ENCODE results near the gene SLC12A3.

Gene SLC12A3, protein sequence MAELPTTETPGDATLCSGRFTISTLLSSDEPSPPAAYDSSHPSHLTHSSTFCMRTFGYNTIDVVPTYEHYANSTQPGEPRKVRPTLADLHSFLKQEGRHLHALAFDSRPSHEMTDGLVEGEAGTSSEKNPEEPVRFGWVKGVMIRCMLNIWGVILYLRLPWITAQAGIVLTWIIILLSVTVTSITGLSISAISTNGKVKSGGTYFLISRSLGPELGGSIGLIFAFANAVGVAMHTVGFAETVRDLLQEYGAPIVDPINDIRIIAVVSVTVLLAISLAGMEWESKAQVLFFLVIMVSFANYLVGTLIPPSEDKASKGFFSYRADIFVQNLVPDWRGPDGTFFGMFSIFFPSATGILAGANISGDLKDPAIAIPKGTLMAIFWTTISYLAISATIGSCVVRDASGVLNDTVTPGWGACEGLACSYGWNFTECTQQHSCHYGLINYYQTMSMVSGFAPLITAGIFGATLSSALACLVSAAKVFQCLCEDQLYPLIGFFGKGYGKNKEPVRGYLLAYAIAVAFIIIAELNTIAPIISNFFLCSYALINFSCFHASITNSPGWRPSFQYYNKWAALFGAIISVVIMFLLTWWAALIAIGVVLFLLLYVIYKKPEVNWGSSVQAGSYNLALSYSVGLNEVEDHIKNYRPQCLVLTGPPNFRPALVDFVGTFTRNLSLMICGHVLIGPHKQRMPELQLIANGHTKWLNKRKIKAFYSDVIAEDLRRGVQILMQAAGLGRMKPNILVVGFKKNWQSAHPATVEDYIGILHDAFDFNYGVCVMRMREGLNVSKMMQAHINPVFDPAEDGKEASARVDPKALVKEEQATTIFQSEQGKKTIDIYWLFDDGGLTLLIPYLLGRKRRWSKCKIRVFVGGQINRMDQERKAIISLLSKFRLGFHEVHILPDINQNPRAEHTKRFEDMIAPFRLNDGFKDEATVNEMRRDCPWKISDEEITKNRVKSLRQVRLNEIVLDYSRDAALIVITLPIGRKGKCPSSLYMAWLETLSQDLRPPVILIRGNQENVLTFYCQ
- total RNA-seq = 0 to 0.11 (median 0) reads per million in 9 experiments

DNA sequence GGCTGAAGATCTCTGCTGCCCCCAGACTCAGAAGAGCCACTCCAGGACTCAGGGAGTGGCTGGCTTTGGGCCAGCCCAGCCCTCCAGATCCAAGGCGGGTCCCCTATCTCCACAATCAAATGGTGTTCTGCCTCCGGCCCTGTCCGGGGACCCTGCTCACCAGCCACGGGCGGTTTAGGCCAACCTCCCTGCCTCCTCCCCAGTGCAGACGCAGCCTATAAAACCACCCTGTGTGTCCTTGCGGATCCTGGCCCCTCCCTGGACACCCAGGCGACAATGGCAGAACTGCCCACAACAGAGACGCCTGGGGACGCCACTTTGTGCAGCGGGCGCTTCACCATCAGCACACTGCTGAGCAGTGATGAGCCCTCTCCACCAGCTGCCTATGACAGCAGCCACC lies at the start of gene SLC12A3:
SLC12A3 (plus strand) TSS at position 248 of the 400 bp plus-strand sequence; CDS start at position 277, 29 bp downstream.
- H3K4me1 Mint-ChIP-seq (ENCODE audit: low read depth in 2 of 2) = peaks cover 47 to 52% of the 10 kb centered on the region in 2 donors
- no peaks in the 10 kb centered on the region for H3K9me3 Mint-ChIP-seq
- ATAC-seq (replicated peaks) = no peak
- peak within 1 kb of the TSS; percentile 33 to 79 for H3K27ac Mint-ChIP-seq
- no peak within 1 kb of the TSS for H3K4me3 Mint-ChIP-seq
- peaks cover 4% of the 10 kb centered on the region for H3K36me3 Mint-ChIP-seq (ENCODE audit: insufficient read depth)
- no peak for DNase-seq
- no peaks in the 10 kb centered on the region for H3K27me3 Mint-ChIP-seq

DNA sequence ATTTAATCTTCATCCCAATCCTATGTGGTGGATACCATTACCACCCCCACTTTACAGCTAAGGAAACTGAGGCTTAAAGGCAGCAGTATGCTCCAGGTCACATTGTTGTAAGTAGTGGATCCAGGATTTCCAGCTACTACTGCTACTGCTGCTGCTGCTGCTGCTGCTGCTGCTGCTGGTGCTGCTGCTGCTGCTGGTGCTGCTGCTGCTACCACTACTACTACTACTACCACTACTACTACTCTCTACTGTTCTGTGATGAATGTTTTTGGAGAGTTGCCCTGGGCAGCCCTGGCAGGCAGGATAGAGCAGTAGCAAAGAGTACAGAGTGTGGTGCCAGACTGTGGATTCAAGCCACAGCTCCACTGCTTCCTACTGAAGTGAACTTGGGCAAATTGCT lies 49.3 kb upstream of the SLC12A3 start:
- Mint-ChIP-seq H3K9me3 (no peaks in the 10 kb centered on the region), H3K27ac (no peak overlapping the region), H3K36me3 (ENCODE audit: insufficient read depth) (peaks cover 4% of the 10 kb centered on the region), H3K4me3 (no peak overlapping the region), H3K27me3 (no peaks in the 10 kb centered on the region), H3K4me1 (ENCODE audit: low read depth in 2 of 2) (no peaks in the 10 kb centered on the region)
- no peak for DNase-seq
- ATAC-seq (replicated peaks) = no peak

DNA sequence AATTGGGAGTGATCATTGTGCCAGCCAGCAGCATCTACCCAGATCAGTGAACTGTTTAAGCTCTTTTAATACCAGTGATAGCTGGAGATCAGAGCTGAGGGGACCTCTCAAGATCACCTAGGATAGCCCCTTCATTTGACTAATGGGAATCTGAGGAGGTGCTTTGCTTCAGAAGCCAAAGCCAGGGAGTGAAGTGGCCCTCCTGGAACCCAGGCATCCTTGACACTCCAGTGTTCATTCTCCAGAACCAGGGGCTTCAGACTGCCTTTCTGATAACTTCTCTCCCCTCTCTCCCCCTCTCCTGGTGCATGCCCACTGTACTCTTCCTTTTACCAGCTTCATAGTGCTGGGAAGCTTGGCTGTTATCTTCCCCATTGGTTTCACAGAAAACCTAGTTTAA lies 48.0 kb upstream of the SLC12A3 start:
- Mint-ChIP-seq H3K27me3 (no peaks in the 10 kb centered on the region), H3K4me1 (ENCODE audit: low read depth in 2 of 2) (no peaks in the 10 kb centered on the region), H3K4me3 (no peak overlapping the region), H3K9me3 (no peaks in the 10 kb centered on the region), H3K27ac (peak overlapping the region in 1 of 2 donors; percentile 82), H3K36me3 (ENCODE audit: insufficient read depth) (peaks cover 15% of the 10 kb centered on the region)
- no peak for DNase-seq
- ATAC-seq (replicated peaks) = no peak

DNA sequence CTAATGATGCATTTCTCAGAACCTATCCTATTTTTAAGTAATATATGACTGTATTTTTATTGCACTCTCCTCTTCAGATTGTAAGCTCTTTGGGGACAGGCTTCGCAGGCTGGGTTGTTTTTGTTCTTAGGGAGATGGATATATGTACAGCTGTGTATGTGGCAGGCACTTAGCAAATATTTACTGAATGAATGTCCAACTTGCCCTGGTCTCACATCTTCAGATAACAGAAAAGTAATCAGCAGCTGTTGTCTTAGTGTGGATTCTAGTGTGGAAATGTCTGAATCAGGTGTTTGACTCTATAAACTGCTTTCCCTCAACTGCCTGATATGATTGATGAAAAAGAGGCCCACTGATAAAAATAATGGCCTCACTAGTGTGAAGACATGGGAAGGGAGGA lies 47.1 kb upstream of the SLC12A3 start:
- no peaks in the 10 kb centered on the region for H3K4me1 Mint-ChIP-seq (ENCODE audit: low read depth in 2 of 2)
- H3K27ac Mint-ChIP-seq = no peak overlapping the region
- no peak overlapping the region for H3K4me3 Mint-ChIP-seq
- DNase-seq = no peak
- peaks cover 19% of the 10 kb centered on the region for H3K36me3 Mint-ChIP-seq (ENCODE audit: insufficient read depth)
- H3K27me3 Mint-ChIP-seq = no peaks in the 10 kb centered on the region
- no peaks in the 10 kb centered on the region for H3K9me3 Mint-ChIP-seq
- ATAC-seq (replicated peaks) = no peak

DNA sequence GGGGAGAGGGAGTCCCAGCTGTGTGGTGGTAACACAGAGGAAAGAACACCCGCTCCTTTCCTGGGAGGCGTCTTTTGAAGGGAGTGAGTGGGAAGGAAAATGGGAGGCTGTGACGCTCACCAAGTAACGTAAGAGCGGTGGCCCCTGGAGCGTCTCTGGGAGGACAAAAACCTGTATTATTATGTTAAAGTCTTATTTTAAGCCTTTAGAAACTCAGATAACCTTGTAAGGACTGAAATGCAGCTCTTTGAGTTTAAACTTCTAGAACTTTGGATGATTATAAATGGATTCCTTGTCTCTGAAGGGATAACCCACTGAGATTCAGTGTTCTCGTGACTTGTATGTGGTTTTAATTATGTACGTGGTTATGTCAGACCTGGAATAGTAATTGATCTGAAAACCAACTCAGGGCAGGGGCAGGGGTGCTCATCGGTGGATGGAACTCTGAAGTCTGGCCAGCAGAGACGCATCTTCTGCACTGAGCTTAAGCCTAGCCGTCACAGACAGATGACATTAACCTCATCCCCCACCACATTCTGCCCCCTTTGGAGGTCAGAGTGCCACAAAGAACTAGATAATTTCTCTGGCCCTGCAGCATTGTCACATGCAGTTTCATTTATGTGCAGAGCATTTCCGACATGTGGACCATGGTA lies 41.8 kb upstream of the SLC12A3 start:
- Mint-ChIP-seq H3K36me3 (ENCODE audit: insufficient read depth) (peaks cover 40% of the 10 kb centered on the region), H3K27me3 (no peaks in the 10 kb centered on the region)
- no peak for ATAC-seq (replicated peaks)

DNA sequence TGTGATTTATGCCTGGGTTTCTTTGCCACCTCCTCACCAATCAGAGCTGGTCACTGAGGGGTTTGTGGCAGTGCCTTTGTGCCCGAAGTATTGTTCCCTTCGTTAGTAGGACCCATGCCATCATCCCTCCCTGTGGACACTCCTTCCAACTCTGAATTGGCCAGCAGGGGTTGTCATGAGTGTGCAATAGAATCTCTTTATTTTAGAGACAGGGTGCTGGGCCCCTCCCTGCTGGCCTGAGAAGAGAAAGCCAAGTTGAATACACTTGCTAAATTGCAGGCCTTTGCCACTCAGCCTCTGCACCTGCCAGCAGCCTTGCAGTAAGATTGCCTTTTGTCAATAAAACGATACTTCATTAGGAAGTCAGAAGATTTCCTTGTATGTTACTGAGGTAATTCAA lies 40.7 kb upstream of the SLC12A3 start:
- H3K9me3 Mint-ChIP-seq = no peaks in the 10 kb centered on the region
- peaks cover 48% of the 10 kb centered on the region for H3K36me3 Mint-ChIP-seq (ENCODE audit: insufficient read depth)

More for the DNA sequence above, 41.8 kb upstream of the SLC12A3 start:
- Mint-ChIP-seq H3K9me3 (no peaks in the 10 kb centered on the region), H3K27ac (no peak overlapping the region), H3K4me1 (ENCODE audit: low read depth in 2 of 2) (no peaks in the 10 kb centered on the region), H3K4me3 (no peak overlapping the region)
- DNase-seq = no peak

DNA sequence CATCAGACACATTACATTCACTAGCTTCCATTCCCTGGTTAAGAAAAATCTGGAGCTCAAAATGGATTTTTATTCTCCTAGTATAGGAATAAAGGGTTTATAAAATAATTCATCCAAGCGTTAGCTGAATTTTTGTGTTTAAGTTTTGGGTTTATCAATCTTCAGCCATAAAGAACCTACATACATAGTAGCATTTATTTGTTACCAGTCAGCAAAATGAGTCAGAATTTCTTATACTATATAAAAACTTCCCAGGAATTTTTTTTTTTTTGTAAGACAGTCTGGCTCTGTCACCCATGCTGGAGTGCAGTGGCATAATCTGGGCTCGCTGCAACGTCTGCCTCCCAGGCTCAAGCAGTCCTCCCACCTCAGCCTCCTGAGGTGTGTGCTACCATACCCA lies 40.2 kb upstream of the SLC12A3 start:
- H3K9me3 Mint-ChIP-seq = no peaks in the 10 kb centered on the region
- DNase-seq = no peak
- H3K4me1 Mint-ChIP-seq (ENCODE audit: low read depth in 2 of 2) = no peaks in the 10 kb centered on the region
- no peak overlapping the region for H3K4me3 Mint-ChIP-seq
- H3K27ac Mint-ChIP-seq = no peak overlapping the region
- peaks cover 48% of the 10 kb centered on the region for H3K36me3 Mint-ChIP-seq (ENCODE audit: insufficient read depth)
- H3K27me3 Mint-ChIP-seq = no peaks in the 10 kb centered on the region
- ATAC-seq (replicated peaks) = no peak

More for the DNA sequence above, 40.7 kb upstream of the SLC12A3 start:
- Mint-ChIP-seq H3K4me3 (no peak overlapping the region), H3K27me3 (no peaks in the 10 kb centered on the region), H3K4me1 (ENCODE audit: low read depth in 2 of 2) (no peaks in the 10 kb centered on the region), H3K27ac (no peak overlapping the region)
- ATAC-seq (replicated peaks) (no peak), DNase-seq (no peak)

DNA sequence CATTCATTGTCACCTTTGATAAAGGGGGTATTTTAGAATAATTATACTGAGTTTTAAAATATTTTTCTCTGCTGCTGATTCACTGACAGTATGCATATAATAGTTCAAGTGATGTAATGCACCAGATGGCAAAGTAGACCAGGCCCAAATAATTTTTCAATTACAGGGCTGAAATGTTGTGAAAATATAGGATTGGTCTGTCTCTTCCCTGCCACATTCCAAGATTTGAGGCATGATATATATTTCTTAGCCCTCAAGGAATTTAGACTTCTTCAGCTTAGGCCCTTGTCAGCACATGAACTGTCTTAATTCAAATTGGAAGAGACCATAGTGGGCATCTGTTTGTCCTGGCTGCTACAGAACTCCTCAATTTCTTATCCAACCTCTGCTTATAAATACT lies 39.2 kb upstream of the SLC12A3 start:
- Mint-ChIP-seq H3K9me3 (no peaks in the 10 kb centered on the region), H3K4me1 (ENCODE audit: low read depth in 2 of 2) (no peaks in the 10 kb centered on the region), H3K4me3 (no peak overlapping the region), H3K27me3 (no peaks in the 10 kb centered on the region), H3K27ac (no peak overlapping the region), H3K36me3 (ENCODE audit: insufficient read depth) (peaks cover 51% of the 10 kb centered on the region)
- DNase-seq (no peak), ATAC-seq (replicated peaks) (no peak)

DNA sequence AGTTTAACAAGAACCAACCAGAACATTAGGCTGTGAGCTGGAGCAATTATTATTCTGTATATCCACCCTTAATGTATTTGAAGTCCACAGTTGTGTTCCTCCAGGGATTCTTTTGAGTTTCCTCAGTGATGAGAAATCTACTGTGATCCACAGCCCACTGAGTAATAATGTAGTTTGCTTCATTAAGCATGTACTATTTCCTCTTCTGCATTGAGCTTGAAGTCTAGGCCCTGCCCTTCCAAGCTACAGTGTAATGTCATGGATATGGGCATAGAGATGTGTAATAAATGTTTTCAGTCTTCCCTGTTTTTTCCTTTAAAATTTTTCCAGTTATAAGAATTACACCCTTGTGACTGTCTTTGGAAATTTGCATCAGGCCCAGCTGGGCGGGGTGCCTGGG lies 36.4 kb upstream of the SLC12A3 start:
- no peaks in the 10 kb centered on the region for H3K4me1 Mint-ChIP-seq (ENCODE audit: low read depth in 2 of 2)
- H3K4me3 Mint-ChIP-seq = no peak overlapping the region
- H3K27ac Mint-ChIP-seq = peak overlapping the region in 1 of 2 donors; percentile 62
- DNase-seq = no peak
- ATAC-seq (replicated peaks) = no peak
- H3K27me3 Mint-ChIP-seq = no peaks in the 10 kb centered on the region
- peaks cover 45% of the 10 kb centered on the region for H3K36me3 Mint-ChIP-seq (ENCODE audit: insufficient read depth)
- H3K9me3 Mint-ChIP-seq = no peaks in the 10 kb centered on the region

DNA sequence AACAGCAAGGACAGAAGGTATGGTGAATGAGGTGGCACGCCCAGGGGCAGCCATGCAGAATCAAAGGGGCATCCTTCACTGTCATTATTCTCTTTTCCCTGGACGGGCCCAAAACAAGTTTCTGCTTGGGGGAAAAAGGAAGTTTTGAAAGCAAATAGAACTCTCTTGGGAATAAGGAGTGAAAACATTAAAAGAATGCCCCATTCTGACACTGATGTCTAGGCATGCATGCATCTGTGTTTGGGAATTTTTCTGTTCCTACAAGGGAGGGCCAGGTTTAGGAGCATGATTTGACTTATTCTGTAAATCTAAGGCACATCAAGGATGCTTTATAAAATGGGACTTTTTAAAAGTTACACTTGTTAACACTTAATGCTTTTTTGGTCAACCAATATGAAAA lies 34.3 kb upstream of the SLC12A3 start:
- H3K4me3 Mint-ChIP-seq = no peak overlapping the region
- H3K27ac Mint-ChIP-seq = peak overlapping the region; percentile 10 to 49
- DNase-seq (no peak), ATAC-seq (replicated peaks) (no peak)
- H3K36me3 Mint-ChIP-seq (ENCODE audit: insufficient read depth) = peaks cover 42% of the 10 kb centered on the region
- H3K4me1 Mint-ChIP-seq (ENCODE audit: low read depth in 2 of 2) = no peaks in the 10 kb centered on the region
- H3K9me3 Mint-ChIP-seq = no peaks in the 10 kb centered on the region
- no peaks in the 10 kb centered on the region for H3K27me3 Mint-ChIP-seq

DNA sequence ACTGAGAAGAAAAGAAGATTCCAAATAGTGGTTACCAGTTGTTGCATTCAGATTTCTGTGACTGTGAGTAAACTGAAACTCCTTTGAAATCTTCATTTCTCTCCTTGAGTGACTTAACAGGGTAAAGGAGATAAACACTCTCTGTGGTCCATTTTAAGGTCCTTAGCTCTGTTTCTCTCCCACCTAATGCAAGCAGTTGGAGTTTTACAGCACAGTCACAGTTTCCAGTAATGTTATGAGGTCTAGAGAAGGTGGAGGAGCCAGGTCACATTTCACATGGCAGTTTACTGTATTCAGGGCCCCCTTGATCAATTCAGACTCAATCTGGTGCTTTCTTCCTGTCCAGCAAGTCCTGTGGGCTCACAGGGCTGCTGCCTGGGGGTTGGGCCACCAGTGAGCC lies 32.2 kb upstream of the SLC12A3 start:
- Mint-ChIP-seq H3K27ac (peak overlapping the region in 1 of 2 donors; percentile 19), H3K4me3 (no peak overlapping the region), H3K36me3 (ENCODE audit: insufficient read depth) (peaks cover 45% of the 10 kb centered on the region), H3K9me3 (no peaks in the 10 kb centered on the region), H3K4me1 (ENCODE audit: low read depth in 2 of 2) (no peaks in the 10 kb centered on the region), H3K27me3 (no peaks in the 10 kb centered on the region)
- ATAC-seq (replicated peaks) (no peak), DNase-seq (no peak)

DNA sequence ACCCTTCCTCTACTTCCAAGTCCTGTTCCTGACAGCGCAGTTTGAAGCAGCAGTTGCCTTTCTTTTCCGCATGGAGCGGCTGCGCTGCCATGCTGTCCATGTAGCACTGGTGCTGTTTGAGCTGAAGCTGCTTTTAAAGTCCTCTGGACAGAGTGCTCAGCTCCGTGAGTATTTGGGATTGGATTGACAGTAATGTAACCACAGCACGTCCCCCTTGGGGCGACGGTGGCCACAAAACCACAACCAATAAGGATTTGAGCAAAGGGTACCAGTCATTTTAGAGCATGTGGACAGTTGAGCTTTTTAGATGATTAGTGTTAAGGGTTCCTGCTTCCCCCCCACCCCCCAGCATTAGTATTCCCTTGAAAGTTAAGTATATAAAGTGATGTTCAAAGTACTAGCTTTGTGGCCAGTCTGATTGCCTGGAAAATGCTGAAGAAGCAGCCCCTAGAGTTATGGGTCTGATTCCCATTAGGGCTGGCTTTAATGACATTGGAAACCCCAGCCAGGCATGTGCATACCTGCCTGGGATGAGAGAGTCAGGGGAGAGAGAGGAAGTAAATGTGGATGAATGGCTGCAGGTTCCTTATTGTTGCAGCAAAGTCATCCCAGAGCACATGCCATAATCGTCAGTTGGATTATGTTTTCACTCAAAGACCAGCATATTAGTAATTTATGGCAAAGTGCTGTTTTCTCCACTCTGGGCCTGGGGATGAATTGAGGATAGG lies 31.6 kb upstream of the SLC12A3 start:
- H3K4me1 Mint-ChIP-seq (ENCODE audit: low read depth in 2 of 2) = no peaks in the 10 kb centered on the region
- H3K27ac Mint-ChIP-seq = peak overlapping the region in 1 of 2 donors; percentile 59
- H3K9me3 Mint-ChIP-seq = no peaks in the 10 kb centered on the region
- ATAC-seq (replicated peaks) (no peak), DNase-seq (no peak)
- H3K27me3 Mint-ChIP-seq = no peaks in the 10 kb centered on the region
- no peak overlapping the region for H3K4me3 Mint-ChIP-seq
- peaks cover 49% of the 10 kb centered on the region for H3K36me3 Mint-ChIP-seq (ENCODE audit: insufficient read depth)

DNA sequence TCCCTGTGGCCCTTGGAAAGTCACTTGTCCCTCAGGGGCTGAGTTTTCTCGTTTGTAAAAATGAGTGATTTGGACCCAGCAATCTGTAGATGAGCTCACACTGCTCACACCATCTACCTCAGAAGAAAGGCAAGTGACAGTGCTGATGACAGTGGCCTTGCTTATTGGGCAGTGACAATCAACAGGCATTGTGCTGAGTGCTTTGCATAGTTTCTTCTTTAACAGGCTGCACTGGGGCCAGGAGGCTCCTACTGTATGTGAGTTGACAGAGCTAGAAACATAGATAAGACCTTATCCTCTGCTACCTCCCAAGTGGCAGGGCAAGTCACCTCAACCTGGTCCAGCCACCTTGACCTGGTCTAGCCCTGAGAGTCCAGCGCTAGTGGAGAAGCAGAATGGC lies 29.7 kb upstream of the SLC12A3 start:
- peaks cover 51% of the 10 kb centered on the region for H3K36me3 Mint-ChIP-seq (ENCODE audit: insufficient read depth)
- no peak overlapping the region for H3K27ac Mint-ChIP-seq
- H3K9me3 Mint-ChIP-seq = no peaks in the 10 kb centered on the region
- DNase-seq (no peak), ATAC-seq (replicated peaks) (no peak)
- H3K27me3 Mint-ChIP-seq = no peaks in the 10 kb centered on the region
- no peaks in the 10 kb centered on the region for H3K4me1 Mint-ChIP-seq (ENCODE audit: low read depth in 2 of 2)
- no peak overlapping the region for H3K4me3 Mint-ChIP-seq
